HTERT RPE-1 (cell line): ENCODE measurements around the gene WBP1L.

Experiments used
- in situ Hi-C: fragments of 300-500 bp; cut with MboI; formaldehyde crosslinking; loops from 4 replicates; pipeline ENCODE4 v1.14.3; 2020; ENCODE audit warnings: low sequenced_read_pairs

Gene WBP1L

DNA sequence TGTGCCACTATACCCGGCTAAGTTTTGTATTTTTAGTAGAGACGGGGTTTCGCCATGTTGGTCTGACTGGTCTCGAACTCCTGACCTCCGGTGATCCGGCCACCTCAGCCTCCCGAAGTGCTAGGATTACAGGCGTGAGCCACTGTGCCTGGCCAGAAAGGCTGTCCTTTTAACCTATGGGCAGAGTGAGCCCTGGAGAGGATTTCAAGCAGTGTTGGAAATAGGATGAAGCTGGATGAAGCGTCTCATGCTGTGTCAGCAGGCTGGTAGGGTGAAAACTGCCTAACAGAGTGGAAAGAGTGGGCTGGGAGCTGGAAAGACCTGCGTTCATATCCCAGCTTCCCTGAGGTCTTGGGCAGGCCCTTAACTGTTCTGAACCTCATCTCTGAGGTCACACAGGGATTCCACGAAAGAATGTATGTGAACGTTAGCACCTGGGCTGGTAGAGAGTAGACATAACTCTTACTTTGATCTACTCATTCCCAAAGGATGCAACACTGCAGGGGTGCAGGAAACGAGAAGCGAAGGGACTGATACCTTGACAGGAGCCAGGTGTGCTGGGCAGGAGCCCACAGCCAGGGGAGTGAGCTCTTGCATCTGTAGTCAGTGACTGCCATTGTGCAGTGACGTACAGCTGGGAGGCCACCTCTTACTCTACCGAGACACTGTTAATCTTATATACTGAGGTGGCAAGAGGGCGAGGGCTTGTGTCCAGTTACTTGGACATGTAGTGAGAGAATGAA is 34.1 kb downstream of the WBP1L start:
- in situ Hi-C loops: no loop called here

DNA sequence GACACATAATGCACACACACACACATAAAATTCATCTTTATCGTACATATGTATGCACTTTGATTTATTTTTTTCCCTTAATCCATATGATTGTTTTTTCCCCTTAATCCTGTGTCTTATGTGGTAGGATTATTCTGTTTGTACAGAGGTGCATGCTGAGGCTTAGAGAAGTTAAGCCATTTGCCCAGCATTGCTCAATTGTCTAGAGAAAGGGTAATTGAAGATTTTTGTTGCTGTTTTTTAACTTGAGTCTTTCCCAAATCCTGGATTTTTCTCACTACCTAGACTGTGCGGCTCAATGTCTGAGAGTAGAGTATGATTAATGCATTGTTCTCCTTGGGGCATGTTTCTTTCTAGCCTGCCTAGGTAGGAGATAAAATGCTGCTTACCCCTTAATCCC is 35.0 kb downstream of the WBP1L start:
- in situ Hi-C loops: no loop called here

DNA sequence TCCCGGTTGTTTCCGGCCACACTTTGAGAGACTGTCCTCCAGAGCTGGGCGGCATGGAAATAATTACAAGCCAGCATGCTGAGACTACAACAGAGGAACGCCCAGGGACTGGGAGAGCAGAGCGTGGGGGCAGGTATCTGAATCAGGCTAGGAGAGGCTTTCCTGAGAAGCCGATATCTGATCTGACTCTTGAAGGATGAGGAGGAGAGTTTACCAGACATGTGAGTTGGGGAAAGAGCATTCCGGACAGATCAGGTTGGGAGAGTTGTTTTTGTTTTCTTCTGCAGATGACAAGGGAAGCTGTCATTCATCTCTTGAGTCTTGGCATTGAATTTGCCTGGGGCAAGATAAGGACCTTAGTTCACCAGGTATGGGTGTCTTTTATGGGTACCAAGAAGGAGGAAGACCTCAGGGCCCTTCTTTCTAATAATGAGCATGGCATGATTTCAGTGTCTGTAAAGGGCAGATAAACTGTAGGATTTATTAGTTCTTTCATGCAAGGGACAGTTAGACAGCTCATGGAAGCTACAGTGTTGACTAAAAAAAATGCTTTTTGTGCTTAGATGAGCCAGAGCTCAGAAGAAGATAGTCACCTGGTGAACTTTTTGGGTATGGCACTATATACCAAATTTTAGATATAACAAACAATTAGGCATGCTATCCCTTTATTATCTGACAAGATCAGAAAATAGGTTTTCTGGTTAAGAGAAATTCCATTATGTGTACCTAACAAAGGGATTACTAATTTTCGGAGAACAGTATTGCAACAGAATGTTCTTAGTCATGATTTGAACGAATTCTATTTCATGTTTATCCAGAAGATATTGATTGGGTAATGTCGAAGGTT is 36.2 kb downstream of the WBP1L start:
- in situ Hi-C loops: no loop called here

DNA sequence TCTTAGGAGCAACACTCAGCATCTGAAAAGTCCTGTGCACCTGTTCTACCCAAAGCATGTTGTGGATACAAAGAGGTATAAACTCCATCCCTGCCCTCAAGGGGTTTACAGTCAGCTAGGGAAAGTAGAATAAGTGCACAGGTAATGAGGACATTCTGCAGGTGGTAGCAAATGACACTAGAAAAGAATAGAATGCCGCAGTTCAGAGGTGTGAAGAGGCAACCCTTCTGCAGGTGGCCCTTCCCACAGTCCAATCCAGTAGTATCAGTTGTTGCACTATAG is 36.7 kb downstream of the WBP1L start:
- in situ Hi-C loops: no loop called here

DNA sequence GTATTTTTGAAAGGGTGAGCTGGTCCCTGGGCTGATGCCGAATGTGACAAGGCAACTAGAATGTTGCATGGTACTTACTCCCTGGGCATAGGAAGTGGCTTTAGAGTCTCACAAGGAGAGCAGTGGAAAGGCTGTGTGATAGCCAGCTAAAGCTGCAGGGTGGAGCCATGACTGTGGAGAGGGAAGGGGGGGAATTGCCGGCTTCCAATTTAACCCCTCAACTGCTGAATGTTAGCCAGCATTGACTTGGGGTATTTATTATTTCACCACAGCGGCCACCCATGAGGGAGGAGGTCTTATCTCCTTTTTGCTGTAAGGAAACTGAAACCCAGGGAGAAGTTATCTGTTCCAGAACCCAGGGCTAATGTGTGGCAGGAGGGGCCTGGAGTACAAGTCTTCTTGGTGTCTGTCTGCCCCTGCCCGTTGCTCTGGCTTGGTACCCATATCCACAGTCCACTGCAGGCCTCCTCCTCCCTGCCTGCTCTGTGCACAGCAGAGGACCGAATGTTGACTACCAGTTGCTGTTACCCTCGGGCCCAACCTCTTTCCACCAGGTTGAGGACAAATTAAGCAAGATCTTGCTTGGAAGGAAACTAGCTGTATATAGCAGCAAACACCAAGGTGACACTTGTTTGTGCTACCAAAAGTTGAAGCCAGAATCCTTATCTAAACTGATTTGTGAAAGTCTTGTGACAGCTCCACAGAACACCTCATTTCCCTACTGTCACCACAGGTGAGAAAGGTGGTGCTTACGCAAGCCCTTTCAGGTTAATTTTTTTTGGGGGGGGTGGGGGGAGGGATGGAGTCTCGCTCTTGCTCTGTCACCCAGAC is 37.6 kb downstream of the WBP1L start:
- in situ Hi-C loops: no loop called here

DNA sequence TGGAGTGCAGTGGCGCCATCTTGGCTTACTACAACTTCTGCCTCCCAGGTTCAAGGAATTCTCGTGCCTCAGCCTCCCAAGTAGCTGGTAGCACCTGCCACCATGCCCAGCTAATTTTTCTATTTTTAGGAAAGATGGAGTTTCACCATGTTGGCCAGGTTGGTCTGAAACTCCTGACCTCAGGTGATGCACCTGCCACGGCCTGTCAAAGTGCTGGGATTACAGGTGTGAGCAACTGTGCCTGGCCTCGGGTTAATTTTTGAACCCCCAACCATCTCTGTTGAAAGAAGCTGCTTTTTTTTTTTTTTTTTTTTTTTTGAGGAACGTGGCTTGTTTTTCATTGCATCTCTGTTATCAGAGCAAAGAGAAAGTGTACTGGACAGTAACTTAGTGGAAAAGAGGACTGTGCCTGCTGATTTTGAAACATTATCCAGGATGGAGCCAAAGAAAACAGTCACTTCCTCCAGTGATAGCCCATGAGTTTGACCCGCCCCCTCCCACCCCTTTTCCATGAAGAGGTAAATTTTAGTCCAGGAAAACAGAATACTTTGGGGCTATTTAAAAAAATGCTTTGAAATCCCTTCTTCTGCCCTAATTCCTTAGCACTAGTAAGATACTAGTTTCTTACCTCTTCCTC is 38.3 kb downstream of the WBP1L start:
- in situ Hi-C loops: no loop called here

DNA sequence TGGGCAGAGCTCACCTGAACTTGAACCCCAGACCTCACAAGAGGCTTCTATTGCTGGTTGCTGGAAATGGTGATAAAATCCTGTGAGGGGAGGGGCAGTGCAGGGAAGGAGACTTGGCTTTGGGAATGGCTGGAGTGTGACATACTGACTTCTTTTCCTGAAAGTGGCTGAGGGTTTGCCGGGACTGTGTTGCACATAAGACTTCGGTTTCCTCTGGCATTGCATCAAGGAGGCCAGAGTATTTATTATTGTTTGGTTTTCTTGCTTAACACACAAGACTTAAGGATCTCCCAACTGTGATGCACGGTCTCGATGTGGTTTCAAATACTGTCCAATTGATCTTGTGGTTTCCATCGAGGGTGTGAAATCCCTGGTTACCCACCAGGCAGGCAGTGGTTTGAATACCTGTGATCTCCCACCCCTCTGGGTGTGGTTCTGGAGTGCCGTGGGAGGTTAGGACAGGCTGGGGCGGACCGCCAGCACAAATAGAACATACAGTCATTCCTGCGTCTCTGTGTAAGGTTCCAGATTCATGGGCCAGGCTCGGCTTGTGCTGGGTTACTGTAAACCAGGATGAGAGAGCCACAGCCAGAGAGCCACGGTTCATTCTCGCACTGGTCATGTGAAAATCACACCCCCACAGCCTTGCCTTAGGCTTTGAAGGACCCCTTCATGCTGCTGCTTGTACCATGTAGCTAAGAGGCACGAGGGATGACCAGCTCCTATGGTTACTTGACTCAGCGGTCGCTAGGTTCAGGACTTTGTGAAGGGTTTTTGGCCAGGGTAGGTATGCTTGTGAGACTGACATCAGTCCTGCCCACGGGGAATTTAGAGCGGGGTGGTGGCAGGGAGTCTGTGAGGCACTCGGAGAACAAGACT is 39.2 kb downstream of the WBP1L start:
- in situ Hi-C loops: no loop called here

DNA sequence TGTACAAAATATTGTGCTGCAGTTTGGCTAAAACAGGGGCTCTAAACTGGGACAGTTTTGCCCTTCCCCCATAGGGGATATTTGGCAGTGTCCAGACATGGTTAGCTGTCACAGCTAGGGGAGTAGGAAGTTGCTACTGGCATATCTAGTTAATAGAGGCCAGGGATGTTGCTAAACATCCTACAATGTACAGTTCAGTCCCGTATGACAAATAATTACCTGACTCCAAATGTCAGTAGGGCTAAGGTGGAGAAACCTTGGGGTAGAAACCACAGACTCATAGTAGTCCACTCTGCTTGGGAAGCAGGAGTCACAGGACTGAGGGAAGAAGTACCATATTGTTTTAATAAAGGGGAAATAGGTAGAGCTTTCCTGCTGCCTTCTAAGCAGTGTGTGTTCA is 39.8 kb downstream of the WBP1L start:
- in situ Hi-C loops: no loop called here

DNA sequence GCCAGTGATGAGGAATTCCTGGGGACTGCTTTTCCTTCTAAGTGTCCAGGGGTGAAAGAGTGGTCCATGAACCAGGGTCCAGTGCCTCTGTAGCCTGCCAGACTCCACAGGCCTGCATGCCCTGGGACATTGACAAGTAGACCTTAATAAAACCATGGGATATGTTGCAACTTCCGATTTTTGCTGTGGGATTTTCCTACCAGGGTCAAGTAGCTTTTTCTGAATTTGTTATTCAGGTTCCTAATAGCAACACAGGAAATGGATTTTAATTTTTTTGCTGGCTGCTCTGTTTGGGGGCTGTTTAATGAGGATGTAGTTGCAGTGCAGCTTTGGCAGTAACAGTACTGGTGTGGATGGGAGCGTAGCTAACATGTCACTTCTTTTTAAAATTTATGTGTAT is 42.1 kb downstream of the WBP1L start:
- in situ Hi-C loops: no loop called here

DNA sequence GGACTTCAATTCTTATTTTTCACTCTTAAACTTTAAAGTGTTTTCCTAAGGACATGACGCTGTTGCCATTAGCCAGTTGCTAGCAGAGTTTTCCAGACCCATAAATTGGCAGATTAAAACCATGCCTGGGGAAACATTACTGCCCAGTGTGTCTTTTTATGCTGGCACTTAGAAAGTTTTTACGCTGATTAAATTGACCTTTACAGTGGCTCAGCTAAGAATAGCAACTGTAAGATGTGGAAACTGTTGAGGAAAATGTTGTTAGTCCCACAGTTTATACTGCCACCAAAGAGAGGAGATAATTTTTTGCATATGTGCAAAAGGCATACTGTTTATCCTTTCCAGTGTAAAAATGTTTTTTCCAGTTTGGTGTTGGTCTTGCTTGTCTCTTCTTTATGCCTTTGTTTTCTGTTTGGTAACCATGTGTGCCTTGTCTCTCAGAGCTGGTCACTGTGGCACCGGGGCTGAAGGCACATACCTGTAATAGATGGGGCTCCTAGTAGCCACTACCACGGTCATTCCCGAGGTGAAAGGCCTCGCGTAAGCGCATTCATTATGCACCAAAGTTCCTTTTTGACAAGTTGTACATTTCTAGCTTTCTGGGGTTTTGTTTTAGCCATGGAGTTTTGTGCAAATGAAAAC is 48.1 kb downstream of the WBP1L start:
- in situ Hi-C loops: no loop called here

DNA sequence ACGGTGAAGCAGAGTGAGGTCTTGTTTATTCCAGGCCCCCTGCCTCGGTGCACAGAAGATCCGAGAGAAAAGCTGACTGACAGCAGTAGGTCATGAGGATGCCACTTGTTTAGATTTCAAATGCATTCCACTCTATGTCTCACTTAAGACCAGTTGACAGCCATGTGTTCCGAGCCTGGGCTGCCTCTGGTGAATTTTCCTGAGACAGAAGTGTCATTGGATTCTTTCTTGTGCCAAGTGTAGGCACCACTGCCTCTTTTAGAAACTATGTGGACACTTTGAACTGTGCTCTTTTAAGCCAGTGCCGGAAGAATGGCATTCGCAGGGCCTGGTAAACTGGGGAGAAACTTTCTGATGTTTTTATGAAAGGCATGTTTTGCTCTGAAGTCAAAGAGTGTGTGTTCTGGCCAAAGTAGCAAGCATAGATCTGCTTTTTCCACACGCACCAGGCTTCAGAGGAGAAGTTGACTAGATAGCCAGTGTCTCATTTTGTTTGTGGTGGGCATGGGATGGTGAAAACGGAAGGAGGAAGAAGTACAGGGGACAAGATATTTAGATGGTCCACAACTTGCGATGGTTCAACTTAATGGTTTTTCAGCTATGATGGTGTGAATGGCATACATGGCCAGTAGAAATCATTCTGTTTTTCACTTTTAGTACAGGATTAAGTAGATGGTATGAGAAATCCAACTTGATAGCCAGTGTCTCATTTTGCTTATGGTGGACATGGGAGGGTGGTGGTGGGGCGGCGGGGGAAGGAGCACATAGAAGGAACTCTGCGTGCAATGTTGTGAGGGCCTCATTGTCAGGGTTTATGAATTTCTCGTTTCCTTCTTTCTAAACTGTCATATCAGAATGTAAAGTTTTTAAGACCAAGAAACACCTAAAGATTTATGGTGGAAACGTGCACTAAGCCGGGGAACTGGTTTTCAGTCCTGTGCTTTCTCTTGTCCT is 52.0 kb downstream of the WBP1L start:
- in situ Hi-C loops: no loop called here

DNA sequence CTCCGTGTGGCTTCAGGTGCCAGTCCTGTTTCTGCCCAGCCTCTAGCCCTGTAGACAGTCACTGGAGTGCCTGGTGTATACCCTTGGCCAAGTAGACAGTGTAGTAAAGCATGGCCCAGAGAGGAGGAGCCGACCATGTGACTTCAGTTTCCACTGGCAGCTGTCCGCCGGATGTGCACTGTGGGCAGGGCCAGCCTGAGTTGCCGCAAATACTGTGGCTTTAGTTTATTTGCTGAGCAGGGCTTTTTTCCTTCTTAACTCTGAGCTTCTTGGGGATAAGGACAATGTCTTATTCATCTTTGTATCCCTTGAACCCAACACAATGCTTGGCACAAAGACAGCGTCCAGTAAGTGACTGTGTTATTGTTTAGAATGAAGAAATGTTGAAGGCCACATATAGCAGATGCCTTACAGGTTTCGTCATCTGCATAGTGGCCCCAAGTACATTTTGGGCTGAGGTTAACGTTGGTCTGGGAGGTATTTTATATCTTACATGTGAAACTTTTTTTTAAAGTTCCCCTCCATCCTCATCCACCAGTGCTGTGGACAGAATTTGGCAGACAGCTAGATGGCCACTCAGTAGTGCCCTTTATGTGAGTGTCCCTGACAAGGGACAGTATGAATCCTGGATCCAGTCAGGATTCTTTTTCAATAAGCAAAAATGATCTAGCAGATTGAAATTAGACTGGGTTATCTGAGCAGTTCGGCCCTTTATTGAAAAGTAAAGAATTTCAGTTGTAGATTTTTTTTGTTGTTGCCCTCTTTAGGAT is 52.8 kb downstream of the WBP1L start:
- in situ Hi-C loops: no loop called here

DNA sequence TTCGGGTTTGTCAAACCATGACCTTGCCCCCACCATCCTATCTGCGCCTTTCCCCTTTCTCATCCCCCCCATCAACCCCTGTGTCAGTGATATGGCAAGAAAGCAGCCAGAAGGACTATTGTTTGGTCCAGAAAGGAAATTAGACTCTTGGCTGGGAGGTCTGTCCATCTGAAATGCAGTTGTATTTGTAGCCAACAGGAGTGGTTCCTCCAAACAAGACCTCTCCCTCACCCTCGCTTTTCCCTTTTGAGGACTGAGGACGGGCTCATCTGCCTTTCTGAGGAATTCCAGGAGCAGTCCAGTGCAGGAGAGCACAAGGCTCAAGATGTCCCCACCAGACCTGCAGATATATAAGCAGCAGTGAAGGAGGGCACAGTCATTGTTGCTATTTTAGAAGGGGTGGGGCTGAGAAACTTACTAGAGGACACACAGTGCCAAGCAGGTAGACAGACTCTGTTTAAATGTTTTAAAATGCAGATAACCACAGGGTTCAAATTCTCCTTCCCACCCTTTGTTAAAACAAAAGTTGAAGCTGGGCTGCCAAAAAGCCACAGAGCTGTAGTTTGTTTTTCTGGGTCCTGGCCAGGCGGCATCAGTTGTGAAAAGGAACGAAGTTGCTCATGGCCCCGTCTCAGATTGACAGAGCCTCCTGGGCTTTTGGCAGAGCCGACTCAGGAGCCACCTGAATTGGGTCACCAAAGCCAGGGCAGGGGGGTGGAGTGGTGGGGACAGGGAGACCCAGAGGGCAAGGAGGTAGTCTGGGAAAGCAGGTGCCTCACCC is 56.1 kb downstream of the WBP1L start:
- in situ Hi-C loops: no loop called here

DNA sequence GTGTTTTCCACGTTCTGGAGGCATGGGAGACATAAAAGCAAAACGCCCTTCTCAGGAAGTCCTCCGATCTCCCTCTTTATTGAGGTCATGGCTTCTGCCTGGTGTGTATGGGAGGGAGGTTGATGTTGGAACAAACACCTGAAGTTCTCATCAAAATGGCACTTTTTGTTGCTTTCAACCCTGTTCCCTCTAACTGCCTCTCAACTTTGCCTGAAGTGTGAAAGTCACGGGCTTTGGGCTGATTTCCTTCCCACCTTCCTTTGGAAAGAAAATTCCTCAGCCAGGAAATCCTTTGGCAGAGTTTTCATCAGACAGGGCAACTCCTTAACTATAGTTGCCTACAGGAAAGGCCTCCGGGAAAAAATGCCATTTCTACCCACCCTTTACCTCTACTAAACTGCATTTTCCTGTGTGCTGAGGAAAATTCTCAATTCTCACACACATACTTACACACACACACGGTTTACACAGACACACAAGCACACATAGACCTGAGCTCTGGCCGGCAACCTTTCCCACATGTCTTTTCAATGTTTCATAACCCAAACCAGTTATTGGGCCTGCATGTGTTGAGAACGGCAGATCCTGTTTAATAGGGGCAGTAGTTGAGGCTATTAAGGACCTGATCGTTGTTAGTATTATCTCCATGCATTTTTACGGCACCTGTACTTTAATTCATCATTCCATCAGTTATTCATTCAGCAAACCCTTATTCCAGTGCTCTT is 57.0 kb downstream of the WBP1L start:
- in situ Hi-C loops: no loop called here

DNA sequence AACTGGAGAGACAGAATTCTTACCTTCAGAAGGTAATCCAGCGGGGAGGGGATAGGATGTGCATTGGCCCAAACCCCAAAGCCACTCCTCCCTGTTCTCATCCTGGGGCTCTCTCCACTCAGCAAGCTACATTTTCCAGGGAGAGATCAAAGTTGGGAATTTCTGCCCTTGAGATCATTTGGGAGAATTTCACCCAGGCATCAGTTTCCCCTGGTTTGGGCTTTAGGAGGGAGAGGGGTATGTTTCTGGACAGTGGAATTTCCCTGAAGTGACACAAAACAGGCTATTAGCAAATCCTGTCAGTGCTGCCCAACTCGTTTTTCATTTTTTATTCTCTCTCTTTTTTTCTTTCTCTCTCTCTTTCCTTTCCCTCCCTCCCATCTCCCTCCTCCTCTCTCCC is 57.7 kb downstream of the WBP1L start:
- in situ Hi-C loops: no loop called here

DNA sequence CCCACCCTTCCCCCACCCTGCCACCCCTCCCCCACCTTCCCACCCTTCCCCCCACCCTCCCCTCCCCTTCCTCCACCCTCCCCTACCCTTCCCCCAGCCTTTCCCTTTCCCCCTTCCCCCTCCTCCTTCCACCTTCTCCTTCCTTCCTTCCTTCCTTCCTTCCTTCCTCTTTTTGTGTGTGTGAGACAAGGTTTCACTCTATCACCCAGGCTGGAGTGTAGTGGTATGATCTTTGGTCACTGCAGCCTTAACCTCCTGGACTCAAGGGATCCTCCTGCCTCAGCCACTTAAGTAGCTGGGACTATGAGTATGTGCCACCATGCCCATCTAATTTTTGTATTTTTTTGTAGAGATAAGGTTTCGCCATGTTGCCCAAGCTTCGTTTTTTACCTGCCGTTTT is 58.2 kb downstream of the WBP1L start:
- in situ Hi-C loops: no loop called here
